ENCODE results near the gene NHLH1.

NHLH1 gene

GRCh38 chr1:160413716-160414115, 46.8 kb downstream of the NHLH1 start:
- DNase-seq: no peak

- no peak for DNase-seq
Observed at GRCh38 chr1:160414881-160415280, 48.0 kb downstream of the NHLH1 start.

- DNase-seq: no peak
Observed at GRCh38 chr1:160415696-160416290, 48.9 kb downstream of the NHLH1 start.

- no peak for DNase-seq
Observed at GRCh38 chr1:160416369-160416768, 49.5 kb downstream of the NHLH1 start.

- no peak for DNase-seq
Observed at GRCh38 chr1:160418483-160418882, 51.6 kb downstream of the NHLH1 start.

DNA sequence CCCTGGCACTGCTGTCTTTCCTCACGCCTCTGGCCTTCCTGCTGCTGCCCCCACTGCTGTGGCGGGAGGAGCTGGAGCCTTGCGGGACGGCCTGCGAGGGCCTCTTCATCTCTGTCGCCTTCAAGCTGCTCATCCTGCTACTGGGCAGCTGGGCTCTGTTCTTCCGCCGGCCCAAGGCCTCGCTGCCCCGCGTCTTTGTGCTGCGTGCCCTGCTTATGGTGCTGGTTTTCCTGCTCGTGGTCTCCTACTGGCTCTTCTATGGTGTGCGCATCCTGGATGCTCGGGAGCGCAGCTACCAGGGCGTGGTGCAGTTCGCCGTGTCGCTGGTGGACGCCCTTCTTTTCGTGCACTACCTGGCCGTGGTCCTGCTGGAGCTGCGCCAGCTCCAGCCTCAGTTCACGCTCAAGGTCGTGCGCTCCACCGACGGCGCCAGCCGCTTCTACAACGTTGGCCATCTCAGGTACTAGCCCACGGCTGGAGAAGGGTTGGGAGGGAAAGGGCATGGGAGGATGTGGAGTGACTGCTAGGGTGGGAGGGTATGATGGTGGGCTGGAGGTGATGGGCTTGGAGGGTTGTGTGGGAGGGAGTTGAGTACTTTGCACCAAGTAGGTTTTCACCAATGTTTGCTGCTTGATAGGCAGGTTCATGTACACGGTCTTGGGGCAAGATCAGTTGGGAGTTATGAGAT, 52.4 kb downstream of the NHLH1 start:
- no peak for DNase-seq

- DNase-seq: no peak
Observed at GRCh38 chr1:160419838-160420169, 52.9 kb downstream of the NHLH1 start.

- no peak for DNase-seq
Observed at GRCh38 chr1:160420881-160421842, 54.3 kb downstream of the NHLH1 start.

DNA sequence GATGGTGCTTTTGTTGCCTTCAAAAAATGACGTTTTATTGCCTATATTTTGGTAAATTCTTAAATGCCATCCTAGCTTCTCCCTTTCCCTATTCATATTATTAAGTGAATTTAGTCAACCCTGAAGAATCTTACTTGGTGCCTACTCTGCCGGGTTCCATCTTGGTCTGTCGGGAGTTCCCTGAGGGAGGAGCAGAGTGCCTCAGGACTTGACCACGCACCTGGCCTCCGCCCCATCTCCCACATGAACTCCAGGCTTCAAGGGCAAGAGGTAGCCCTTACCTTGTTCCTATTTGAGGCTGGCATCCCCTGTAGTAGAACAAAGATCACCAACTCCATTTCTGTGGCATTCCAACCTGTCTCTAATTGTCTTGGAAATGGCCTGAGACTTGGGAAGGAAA, 55.0 kb downstream of the NHLH1 start:
- DNase-seq: no peak
